ENCODE results near the gene ECM1. TPM values are rescaled to one million over a fixed set of nuclear protein-coding genes. Genes with fewer than 3 reads are reported as not detected.

The ECM1 gene
- total RNA-seq, 1 donor from 2014 or later, result 15.5 TPM

- peak overlapping the region; percentile 96 for H3K4me3 ChIP-seq
- H3K27me3 ChIP-seq, result no peaks in the 10 kb centered on the region
- H3K36me3 ChIP-seq, result peaks cover 22% of the 10 kb centered on the region
- TF ChIP-seq CTCF (IDR thresholded peaks at IDR 0.05), result no peak
- H3K9me3 ChIP-seq, result no peaks in the 10 kb centered on the region
- intact Hi-C loops (cut with DNase I), result no loop called here
- H3K27ac ChIP-seq, result peak overlapping the region; percentile 86
- no peak for ATAC-seq
- no peak for DNase-seq
- peaks cover 8% of the 10 kb centered on the region for H3K4me1 ChIP-seq
These were observed 20.2 kb upstream of the ECM1 start for GRCh38 chr1:150487763-150488115.

GRCh38 chr1:150493175-150493574 is 14.7 kb upstream of the ECM1 start:
- H3K27me3 ChIP-seq, result no peaks in the 10 kb centered on the region
- H3K36me3 ChIP-seq, result peaks cover 59% of the 10 kb centered on the region
- intact Hi-C loops (cut with DNase I), result no loop called here
- DNase-seq (no peak), ATAC-seq (no peak)
- TF ChIP-seq CTCF (IDR thresholded peaks at IDR 0.05), result no peak
- no peak overlapping the region for H3K27ac ChIP-seq
- H3K9me3 ChIP-seq, result no peaks in the 10 kb centered on the region
- H3K4me1 ChIP-seq, result peaks cover 2% of the 10 kb centered on the region
- no peak overlapping the region for H3K4me3 ChIP-seq

GRCh38 chr1:150498342-150498741 is 9.6 kb upstream of the ECM1 start:
- no peaks in the 10 kb centered on the region for H3K4me1 ChIP-seq
- intact Hi-C loops (cut with DNase I), result no loop called here
- H3K4me3 ChIP-seq, result no peak overlapping the region
- no peaks in the 10 kb centered on the region for H3K27me3 ChIP-seq
- no peak overlapping the region for H3K27ac ChIP-seq
- DNase-seq (no peak), ATAC-seq (no peak)
- no peak for TF ChIP-seq CTCF (IDR thresholded peaks at IDR 0.05)
- H3K9me3 ChIP-seq, result no peaks in the 10 kb centered on the region
- H3K36me3 ChIP-seq, result peaks cover 70% of the 10 kb centered on the region

GRCh38 chr1:150505431-150505830 is 2.5 kb upstream of the ECM1 start:
- Histone ChIP-seq H3K4me3 (no peak overlapping the region), H3K27ac (no peak overlapping the region), H3K27me3 (no peaks in the 10 kb centered on the region), H3K9me3 (no peaks in the 10 kb centered on the region), H3K36me3 (peaks cover 39% of the 10 kb centered on the region), H3K4me1 (peaks cover 18% of the 10 kb centered on the region)
- ATAC-seq (no peak), DNase-seq (no peak)
- no peak for TF ChIP-seq CTCF (IDR thresholded peaks at IDR 0.05)
- intact Hi-C loops (cut with DNase I), result no loop called here

- peaks cover 21% of the 10 kb centered on the region for H3K36me3 ChIP-seq
- TF ChIP-seq CTCF (IDR thresholded peaks at IDR 0.05), result no peak
- peak overlapping the region; percentile 71 for H3K27ac ChIP-seq
- DNase-seq (no peak), ATAC-seq (peak; percentile 45)
- H3K4me3 ChIP-seq, result no peak overlapping the region
- no peaks in the 10 kb centered on the region for H3K27me3 ChIP-seq
- no peaks in the 10 kb centered on the region for H3K9me3 ChIP-seq
- peaks cover 18% of the 10 kb centered on the region for H3K4me1 ChIP-seq
- intact Hi-C loops (cut with DNase I), result no loop called here
These were observed 1.1 kb downstream of the ECM1 start for GRCh38 chr1:150508982-150509381.

GRCh38 chr1:150511551-150511950 is 3.6 kb downstream of the ECM1 start:
- no peak overlapping the region for H3K4me3 ChIP-seq
- DNase-seq, result no peak
- no peak for TF ChIP-seq CTCF (IDR thresholded peaks at IDR 0.05)
- ATAC-seq, result no peak
- no peak overlapping the region for H3K27ac ChIP-seq
- H3K27me3 ChIP-seq, result no peaks in the 10 kb centered on the region
- H3K4me1 ChIP-seq, result peaks cover 21% of the 10 kb centered on the region
- H3K9me3 ChIP-seq, result no peaks in the 10 kb centered on the region
- no peaks in the 10 kb centered on the region for H3K36me3 ChIP-seq
- intact Hi-C loops (cut with DNase I), result no loop called here

All from upper lobe of right lung (tissue), 1 donor.